Measurements from ENCODE around the gene HBG1.

The HBG1 gene

GRCh38 chr11:5237420-5237819 lies 12.2 kb downstream of the HBG1 start:
- H3K4me2 ChIP-seq (ENCODE audit: low read depth, low read length): no peak overlapping the region
- no peaks in the 10 kb centered on the region for H3K9me2 ChIP-seq (replicated peaks; ENCODE audit: insufficient read depth, low read length)
- H2AFZ ChIP-seq (ENCODE audit: low read length): no peak overlapping the region
- no peak for TF ChIP-seq CTCF (IDR thresholded peaks at IDR 0.05; ENCODE audit: low read length)
- TF ChIP-seq EZH2 (optimal IDR thresholded peaks at IDR 0.05; ENCODE audit: low read depth, low read length): no peak
- TF ChIP-seq EZH2phosphoT487 (IDR thresholded peaks at IDR 0.05; ENCODE audit: low read length): no peak
- H3K4me1 ChIP-seq (ENCODE audit: low read length): peaks cover 39% of the 10 kb centered on the region
- H3K27me3 ChIP-seq (replicated peaks; ENCODE audit: insufficient read depth, low read length): no peaks in the 10 kb centered on the region
- H3K4me3 ChIP-seq (ENCODE audit: low read length): no peak overlapping the region
- peaks cover 7% of the 10 kb centered on the region for H3K79me2 ChIP-seq (ENCODE audit: low read length)
- H3K27ac ChIP-seq (ENCODE audit: low read length): no peak overlapping the region
- peaks cover 14% of the 10 kb centered on the region for H3F3A ChIP-seq (ENCODE audit: insufficient read depth, low read length)
- H3K36me3 ChIP-seq (replicated peaks; ENCODE audit: insufficient read depth, low read length): no peaks in the 10 kb centered on the region
- H3K9me3 ChIP-seq (replicated peaks; ENCODE audit: insufficient read depth, low read length): no peaks in the 10 kb centered on the region
- no peaks in the 10 kb centered on the region for H4K20me1 ChIP-seq (ENCODE audit: insufficient read depth, low read length)
- no peak for DNase-seq
- H3K9ac ChIP-seq (ENCODE audit: low read length): no peak overlapping the region

GRCh38 chr11:5235364-5236095 lies 14.1 kb downstream of the HBG1 start:
- Histone ChIP-seq H2AFZ (ENCODE audit: low read length) (no peak overlapping the region), H3K4me1 (ENCODE audit: low read length) (peaks cover 43% of the 10 kb centered on the region), H3K9me3 (replicated peaks; ENCODE audit: insufficient read depth, low read length) (no peaks in the 10 kb centered on the region), H3K9ac (ENCODE audit: low read length) (no peak overlapping the region), H3K4me2 (ENCODE audit: low read depth, low read length) (no peak overlapping the region), H3F3A (ENCODE audit: insufficient read depth, low read length) (peaks cover 25% of the 10 kb centered on the region), H3K27me3 (replicated peaks; ENCODE audit: insufficient read depth, low read length) (no peaks in the 10 kb centered on the region), H3K9me2 (replicated peaks; ENCODE audit: insufficient read depth, low read length) (no peaks in the 10 kb centered on the region), H3K79me2 (ENCODE audit: low read length) (peaks cover 7% of the 10 kb centered on the region), H3K36me3 (replicated peaks; ENCODE audit: insufficient read depth, low read length) (no peaks in the 10 kb centered on the region), H3K4me3 (ENCODE audit: low read length) (no peak overlapping the region), H4K20me1 (ENCODE audit: insufficient read depth, low read length) (no peaks in the 10 kb centered on the region), H3K27ac (ENCODE audit: low read length) (no peak overlapping the region)
- TF ChIP-seq EZH2 (optimal IDR thresholded peaks at IDR 0.05; ENCODE audit: low read depth, low read length): no peak
- no peak for DNase-seq

- Histone ChIP-seq H3K4me3 (ENCODE audit: low read length) (peak within 1 kb of the TSS; percentile 40), H3K4me1 (ENCODE audit: low read length) (peaks cover 51% of the 10 kb centered on the region)
- peak; percentile 79 for DNase-seq
Measured at GRCh38 chr11:5234381-5234834, 15.2 kb downstream of the HBG1 start, which contains the start of gene HBD. TSS of gene HBD (minus strand) at chr11:5234483. CDS start at chr11:5234433, 50 bp downstream.

More at GRCh38 chr11:5234381-5234834, 15.2 kb downstream of the HBG1 start, which contains the start of gene HBD:
- peak within 1 kb of the TSS; percentile 59 for H3K4me2 ChIP-seq (ENCODE audit: low read depth, low read length)
- no peaks in the 10 kb centered on the region for H3K9me2 ChIP-seq (replicated peaks; ENCODE audit: insufficient read depth, low read length)
- peaks cover 36% of the 10 kb centered on the region for H3F3A ChIP-seq (ENCODE audit: insufficient read depth, low read length)
- H3K27ac ChIP-seq (ENCODE audit: low read length): peak within 1 kb of the TSS; percentile 80
- H3K9me3 ChIP-seq (replicated peaks; ENCODE audit: insufficient read depth, low read length): no peaks in the 10 kb centered on the region
- H3K36me3 ChIP-seq (replicated peaks; ENCODE audit: insufficient read depth, low read length): no peaks in the 10 kb centered on the region
- TF ChIP-seq EZH2phosphoT487 (IDR thresholded peaks at IDR 0.05; ENCODE audit: low read length): no peak
- TF ChIP-seq CTCF (IDR thresholded peaks at IDR 0.05; ENCODE audit: low read length): no peak
- TF ChIP-seq EZH2 (optimal IDR thresholded peaks at IDR 0.05; ENCODE audit: low read depth, low read length): no peak
- peaks cover 7% of the 10 kb centered on the region for H3K79me2 ChIP-seq (ENCODE audit: low read length)
- no peaks in the 10 kb centered on the region for H4K20me1 ChIP-seq (ENCODE audit: insufficient read depth, low read length)
- H3K27me3 ChIP-seq (replicated peaks; ENCODE audit: insufficient read depth, low read length): no peaks in the 10 kb centered on the region
- peak within 1 kb of the TSS; percentile 65 for H2AFZ ChIP-seq (ENCODE audit: low read length)
- H3K9ac ChIP-seq (ENCODE audit: low read length): peak within 1 kb of the TSS; percentile 55
